HG02571 (cell line): ENCODE results near the gene MTUS2.
"Not testable (repeated sequence)": the region's sequence is repeated elsewhere in the genome, so short reads cannot be mapped to it uniquely, and the experiment has no call there.

ENCODE experiments used
- ATAC-seq: cut with Tn5 transposase; IDR thresholded peaks from one replicate; pipeline ENCODE4 v1.9.1; 2021; ENCODE audit warnings: mild to moderate bottlenecking, moderate library complexity; ENCODE audit not compliant: unreplicated experiment

MTUS2 gene

DNA sequence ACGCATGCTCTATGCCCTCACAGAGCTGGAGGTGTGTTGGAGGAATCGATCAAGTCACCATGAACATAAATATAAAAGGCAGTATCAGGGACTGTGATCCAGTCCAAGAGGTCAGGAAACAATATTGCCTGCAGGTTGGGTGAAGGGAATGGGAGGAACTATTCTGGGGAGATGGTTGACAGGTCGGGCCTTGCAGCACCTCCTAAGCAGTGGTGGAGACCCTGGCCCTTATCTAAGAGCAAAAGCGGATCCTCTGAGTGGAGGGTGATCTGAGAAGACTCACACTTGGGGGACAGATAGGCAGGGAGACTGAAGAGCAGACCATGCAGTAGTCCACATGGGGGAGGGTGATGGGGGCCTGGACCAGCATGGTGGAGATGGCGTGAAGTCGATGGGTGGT, 561.9 kb downstream of the MTUS2 start:
- ATAC-seq: no peak

DNA sequence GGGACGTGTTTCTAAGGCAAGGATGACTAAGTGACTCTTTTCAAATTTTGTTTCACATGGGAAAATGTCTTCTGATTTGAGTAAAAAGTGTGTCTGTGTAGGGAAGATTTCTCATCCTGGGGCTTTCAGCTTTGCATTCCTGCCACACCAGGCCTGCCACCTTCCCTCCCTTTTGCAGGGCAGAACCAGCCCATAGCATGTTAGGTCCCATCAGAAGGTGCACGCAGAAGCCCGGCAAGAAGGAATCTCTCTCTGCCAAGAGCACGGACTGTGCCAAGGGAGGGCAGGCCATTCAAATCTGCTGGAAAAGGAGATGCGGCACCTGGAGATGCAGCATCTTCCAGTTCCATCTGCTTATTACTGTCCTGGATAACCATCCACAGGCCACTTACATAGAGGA, 563.3 kb downstream of the MTUS2 start:
- no peak for ATAC-seq

DNA sequence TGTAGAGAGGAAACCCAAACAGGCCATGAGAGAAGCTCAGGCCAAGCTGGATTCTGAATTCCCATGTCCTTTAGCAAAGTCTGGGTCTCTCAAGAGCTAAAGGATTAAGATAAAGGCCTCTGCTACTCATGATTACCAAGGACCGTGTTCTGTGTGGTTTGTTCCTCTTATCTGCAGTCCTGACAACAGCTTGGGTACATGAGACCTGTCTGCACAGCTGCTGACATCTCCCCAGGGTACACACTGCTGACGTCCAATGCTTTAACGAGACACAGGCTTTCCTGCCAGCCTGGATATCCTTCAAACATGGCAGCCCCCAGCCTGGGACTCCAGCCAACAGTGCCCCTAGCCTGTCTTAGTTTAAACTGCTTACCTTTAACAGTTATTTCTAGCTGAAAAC, 564.3 kb downstream of the MTUS2 start:
- no peak for ATAC-seq

DNA sequence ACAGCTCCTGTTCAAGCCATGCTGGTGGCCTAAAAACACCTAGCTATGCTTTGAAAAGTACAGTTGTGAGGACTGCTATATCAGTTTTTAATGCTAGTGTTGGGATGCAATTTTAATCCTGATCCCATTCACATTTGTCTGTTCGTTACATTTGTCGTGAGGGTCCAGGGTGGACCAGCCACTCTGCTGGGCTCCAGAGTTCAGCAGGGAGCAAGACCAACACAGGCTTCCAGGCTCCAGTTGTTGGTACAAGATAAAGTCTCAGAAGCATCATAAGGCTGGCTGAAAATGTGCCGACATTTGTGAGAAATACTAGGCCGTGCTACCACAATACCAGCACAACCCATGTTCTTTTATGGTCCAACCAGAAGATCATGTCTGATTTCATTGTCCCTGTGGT, 564.7 kb downstream of the MTUS2 start:
- no peak for ATAC-seq

DNA sequence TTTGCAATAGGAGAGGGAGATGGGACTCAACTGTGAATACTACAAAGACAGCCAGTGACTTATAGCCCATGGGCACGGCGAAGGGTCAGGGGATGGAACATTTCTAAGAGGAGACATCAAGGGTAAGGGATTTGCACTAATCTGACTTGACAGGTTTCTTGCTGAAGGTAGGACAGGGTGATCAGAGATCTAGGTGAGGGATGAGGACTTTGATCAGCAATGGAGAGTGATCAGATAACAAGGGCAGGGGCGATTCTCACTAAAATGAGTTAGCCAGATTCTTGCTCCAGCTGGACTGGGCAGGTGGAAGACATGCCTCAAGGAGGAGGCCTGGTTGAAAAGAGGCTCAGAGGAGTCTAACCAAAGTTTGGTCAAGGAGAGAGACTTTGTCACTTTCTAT, 566.1 kb downstream of the MTUS2 start:
- no peak for ATAC-seq

DNA sequence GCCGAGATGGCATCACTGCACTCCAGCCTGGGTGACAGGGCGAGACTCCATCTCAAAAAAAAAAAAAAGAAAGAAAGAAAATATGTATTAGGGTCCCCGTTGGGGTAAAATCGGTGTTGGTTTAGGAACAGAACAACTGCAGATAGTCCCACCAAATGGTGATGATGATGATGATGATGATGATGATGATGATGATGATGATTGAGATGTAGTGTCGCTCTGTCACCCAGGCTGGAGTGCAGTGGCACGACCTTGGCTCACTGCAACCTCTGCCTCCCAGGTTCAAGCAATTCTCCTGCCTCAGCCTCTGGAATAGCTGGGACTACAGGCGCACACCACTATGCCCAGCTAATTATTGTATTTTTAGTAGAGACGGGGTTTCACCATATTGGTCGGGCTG, 570.5 kb downstream of the MTUS2 start:
- not testable (repeated sequence) for ATAC-seq

DNA sequence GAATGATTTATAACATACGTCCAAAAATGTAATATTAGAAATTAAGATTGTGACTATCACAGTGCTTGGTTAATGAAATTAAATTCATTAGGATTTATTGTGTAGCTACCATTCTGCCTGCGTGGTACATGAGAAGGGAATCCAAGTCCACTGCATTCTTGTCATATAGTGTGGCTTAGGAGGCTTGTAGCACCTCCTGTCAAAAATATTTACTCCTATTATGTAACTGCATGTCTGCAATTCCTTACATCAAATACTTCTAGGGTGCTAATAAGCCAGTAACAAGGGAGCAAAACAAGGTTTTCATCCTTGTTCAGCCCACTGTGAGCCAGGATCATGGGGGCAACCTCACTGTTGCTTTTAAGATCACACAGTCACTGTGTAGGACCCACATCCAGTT, 576.3 kb downstream of the MTUS2 start:
- ATAC-seq: no peak

DNA sequence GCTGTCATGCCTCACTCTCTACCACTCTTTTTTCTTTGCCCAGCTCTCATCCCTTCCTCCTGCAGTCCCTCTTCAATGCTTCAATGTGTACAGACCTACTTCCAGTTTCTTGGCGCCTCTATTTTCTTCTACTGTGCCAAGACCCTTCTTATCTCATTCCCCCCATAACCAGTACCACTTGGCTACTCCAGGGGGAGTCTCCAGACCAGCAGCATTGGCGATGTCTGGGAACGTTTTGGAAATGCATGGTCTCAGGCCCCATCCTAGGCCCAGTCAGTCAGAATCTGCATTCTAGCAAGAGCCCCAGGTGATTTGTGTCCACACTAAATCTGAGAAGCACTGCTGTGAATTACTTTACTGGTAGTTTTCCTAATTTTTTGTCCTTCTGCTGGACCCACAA, 577.1 kb downstream of the MTUS2 start:
- ATAC-seq: no peak

DNA sequence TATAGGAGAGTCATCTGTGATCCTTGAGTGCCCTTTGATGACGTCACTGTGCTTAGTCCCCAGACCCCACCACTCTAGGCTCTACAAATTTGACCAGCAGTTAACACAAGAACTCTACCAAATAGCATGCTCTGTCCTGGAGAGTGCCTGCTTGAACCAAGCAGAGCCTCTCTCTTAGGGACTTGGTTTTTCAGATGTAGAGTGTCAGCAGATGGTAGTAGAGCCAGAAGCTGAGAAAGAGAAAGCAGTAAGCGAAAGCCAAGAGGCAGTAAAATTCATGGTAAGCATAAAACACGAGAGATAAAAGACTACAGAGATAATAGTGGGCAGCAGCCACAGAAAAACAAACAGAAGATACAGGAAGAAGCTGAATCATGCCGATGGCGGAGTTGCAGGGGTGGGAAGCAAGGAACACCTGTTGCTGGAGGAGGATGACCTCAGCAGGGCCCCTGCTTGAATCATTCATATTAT, 582.1 kb downstream of the MTUS2 start:
- no peak for ATAC-seq

DNA sequence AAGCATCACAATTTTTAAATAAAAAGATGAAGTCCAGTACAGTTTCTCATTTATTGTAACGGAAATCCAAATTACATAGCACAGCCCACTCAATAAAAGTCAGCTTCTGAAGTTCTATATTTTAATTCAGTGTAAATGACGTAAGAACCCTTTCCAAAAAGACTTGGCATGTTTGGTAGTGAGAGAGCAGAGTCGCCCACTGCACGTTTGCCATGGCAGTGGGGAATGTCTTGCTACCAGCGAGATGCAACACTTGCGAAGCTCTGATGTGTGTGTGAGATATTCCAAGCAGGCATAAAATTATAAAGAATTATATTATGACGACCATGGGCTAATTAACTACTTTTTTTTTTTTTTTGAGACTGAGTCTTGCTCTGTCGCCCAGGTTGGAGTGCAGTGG, 585.3 kb downstream of the MTUS2 start:
- ATAC-seq: no peak

DNA sequence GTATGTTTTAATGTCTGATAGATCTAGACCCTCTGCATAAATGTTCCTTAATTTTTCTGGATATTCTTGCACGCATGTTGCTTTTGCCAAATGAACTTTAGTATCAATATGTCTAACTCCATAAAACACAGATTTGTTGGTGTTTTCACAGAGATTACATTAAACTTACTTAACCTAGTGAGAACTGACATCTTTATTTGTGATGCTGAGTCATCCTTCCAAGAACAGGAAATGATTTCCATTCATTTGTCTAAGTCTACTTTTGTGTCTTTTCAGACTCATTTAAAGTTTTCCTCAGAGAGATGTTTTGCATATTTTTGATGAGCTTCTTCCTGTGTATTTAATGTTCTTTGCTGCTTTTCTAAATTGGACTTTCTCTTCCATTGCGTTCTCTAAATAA, 591.3 kb downstream of the MTUS2 start:
- ATAC-seq: no peak

DNA sequence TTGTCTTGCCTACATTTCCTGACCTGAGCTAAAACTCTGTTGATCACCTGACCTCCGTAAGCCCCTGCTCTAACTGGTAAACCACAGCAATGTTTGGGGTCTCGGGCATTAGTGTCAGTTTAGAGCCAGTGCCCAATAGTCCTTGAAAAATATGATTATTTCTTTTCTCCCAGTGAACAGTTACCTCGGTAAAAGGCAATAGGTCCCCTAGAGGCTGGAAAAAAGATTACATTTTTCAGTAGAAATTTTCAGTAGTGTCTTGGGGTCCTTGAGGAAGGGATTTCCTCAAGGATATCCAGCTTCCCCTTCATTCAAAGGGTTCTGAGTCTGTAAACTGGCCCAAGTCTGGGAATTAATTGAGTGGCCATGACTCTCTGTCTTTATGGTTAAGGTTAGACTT, 597.9 kb downstream of the MTUS2 start:
- no peak for ATAC-seq

DNA sequence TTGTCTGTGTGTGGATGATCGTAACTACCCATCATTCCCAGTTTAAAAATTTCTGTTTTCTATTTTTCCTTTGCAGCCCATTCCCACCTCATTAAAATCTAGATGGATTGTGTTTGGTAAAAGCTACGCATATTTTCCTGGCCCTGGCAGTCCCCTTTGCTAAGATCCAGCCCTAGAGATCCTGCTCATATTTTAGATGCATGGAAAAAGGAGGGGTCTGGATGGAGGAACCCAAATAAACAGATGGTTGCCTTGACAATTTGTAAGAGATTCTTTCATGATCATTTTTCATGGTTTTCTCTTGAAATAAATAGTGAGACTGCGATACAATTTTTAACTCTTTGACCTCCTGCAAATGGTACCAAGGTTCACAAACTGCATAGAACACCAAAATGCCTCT, 601.0 kb downstream of the MTUS2 start:
- ATAC-seq: no peak

DNA sequence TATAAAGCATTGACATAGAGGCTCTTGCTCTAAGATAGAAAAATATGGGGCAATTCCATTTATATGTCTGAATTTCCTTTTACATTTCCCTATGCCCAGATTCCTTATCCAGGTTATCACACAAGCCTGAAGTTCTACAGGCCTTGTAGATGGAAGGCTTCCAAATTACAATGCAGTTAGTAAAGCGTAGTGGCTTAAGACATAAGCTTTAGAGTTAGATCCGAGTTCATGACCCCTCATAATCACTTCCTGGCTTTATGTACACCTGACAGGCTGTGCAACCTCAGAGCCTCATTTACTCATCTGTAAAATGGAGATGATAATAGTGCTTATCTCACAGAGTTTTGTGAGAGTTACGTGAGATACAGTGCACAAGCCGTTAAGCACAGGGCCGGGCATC, 601.9 kb downstream of the MTUS2 start:
- ATAC-seq: no peak

DNA sequence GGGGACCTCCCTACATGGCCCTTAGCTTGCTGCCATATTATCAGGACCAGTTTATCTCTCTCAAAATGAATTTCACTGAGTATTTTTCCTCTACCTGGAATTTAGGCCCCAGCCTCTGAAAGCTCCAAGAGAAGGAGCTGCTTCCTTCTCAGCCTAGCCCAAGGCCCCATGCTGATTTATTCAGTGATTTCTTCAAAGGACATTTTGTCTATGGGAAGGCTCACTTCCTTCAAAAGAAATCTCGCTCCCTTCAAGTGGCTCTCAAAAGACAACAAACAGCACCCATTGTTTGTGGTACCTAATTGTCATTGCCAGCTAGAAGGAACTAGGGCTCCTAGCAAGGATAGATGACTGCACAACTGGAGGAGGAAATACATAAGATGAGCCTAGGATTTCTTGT, 602.9 kb downstream of the MTUS2 start:
- ATAC-seq: no peak

DNA sequence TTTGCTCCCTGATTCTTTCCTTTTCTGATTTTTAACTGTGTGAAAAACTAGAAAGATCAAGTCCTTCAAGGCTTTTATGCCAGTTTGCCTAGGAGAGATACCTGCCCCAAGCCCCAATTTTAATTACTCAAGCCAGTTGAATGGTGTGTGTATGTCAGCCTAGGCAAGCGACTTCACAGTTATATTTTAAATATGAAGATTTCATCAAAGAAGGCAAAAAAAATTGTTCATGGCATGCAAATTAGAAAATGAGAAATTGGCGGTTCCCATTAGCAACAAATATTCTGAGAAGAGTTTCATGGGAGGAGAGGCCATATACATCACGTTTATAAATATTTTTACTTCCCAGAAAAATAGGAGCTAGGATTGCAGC, 607.8 kb downstream of the MTUS2 start:
- no peak for ATAC-seq

DNA sequence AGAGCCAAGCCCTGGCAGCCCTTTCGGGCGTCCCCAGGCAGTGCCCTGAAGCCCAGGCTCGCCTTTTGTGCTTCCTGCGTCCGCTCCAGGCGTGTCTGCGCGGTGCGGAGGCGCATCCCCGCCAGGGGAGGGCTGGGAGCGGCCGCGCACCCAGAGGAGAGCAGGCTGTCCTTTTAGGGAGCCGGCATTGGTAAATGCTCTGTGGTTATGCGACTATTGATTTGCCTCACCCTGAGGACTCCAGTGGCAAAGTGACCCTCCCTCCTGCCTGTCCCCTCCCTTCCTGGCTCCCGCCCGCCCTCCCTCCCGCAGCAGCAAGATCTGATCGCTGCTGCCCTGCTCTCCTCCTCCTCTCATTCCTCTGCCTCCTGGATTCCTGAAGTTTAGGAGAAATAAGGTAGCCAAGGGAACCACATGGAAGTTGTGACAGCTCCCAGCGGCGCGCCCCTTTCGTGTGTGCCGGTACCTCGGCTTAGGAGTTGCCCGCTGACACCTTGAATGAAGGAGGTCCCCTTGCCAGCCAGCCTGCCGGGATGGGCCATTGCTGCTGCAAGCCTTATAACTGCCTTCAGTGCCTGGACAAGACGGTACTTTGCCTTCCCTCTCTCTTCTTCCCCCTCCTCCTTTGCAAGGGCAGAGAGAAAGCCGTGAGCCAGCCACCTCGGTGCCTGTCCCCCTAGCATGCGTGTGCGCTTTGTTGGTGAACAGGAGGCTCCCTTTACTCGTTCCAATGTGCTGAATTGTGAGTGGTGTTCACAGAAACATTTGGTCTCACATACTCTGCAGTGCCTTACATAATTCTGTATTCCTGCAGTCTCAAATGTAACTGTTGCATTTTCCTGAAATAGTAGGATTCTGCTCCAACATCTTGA, 608.4 kb downstream of the MTUS2 start:
- ATAC-seq: no peak

DNA sequence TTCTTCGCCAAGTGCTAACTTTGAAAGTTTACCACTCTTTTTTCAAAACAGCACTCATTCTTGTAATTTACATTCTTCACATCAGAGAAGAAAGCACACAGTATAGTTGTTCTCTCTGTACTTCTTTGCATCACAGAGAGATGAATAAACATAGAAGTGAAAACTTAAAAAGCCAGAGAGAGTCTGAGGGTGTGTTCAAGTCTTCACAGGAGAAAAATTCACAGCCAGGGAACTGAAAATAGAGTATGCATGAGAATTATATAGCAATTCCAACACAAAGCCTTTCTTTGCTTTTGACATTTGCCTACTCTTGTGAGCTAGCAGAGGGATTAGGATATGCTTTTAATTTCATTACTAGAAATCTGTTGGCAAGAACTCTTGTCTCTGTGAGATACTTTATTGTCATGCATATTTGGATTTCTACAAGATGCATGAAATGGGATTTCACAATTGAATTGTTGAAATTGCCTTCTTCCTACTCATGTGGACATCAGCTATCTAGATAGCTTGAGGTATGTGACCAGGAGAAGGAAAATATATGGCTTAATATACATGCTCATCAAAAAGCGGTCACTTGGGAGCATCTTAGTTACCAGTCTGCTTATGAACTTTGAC, 609.3 kb downstream of the MTUS2 start:
- ATAC-seq: no peak

DNA sequence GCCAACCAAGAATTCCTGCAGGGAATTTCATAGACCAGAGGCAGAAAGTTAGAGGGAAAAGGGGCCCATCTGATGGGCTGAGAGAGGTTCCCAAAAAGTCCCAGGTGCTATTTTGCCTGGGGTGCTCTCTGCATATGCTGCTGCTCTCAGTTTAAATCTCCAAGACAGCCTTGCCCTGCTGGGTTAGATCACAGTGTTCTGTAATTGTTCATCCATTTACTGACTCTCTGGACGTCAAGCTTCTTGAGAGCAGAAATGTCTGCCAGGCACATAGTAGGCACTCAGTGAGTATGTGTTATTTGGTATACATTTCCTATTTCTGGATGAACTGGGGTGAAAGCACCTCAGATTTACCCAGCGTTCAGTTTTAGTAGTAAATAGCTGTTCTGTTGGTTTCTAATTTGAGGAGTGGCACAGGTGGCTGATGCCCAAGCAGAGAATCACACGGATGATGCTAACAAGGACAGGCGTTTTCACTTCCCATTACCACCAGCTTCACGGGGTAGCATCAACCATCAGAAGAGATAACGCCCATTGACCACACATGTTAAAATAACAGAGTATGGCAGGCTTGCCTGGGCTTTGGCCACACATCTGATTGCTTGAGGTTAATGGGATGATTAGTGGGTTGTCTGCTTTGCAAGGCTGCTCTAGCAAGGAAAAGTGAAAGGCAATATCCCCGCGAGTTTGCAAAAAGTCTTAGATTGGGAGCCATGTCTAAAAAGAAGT, 614.2 kb downstream of the MTUS2 start:
- ATAC-seq: no peak

DNA sequence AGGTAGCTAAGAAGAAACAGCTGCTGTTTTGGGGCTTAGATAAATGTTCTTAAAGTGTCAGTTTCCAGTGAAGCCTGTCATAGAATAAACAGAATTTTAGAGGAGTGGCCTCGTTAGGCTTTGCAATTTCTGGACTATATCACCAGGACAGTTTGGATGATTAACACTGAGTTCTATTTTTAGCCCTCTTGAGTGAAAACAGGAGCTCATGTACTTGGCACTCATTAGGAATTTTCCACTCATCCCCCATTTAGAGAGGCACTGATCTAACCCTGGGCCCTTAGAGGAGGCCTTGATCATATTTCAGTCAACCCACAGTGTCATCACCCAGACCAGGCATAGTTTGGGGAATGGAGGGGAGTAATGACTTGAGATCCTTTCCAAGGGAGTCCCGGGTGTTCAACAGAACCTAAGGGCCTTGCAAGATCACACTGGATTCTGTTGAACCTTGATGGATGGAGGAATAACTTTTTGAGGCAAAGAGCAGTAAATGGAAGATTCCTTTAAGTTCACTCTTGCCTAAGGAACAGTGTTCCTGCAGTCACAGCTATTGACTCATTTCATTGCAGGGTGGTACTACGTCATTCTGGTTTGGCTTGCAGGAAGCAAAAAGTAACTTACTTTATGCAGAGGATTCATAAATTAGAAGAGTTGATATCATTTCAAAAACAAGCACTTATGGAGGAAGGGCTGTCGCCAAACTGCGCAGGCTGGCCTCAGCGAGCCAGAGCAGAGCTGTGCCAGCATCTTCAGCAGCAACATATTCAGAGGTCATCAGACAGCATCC, 615.2 kb downstream of the MTUS2 start:
- no peak for ATAC-seq

DNA sequence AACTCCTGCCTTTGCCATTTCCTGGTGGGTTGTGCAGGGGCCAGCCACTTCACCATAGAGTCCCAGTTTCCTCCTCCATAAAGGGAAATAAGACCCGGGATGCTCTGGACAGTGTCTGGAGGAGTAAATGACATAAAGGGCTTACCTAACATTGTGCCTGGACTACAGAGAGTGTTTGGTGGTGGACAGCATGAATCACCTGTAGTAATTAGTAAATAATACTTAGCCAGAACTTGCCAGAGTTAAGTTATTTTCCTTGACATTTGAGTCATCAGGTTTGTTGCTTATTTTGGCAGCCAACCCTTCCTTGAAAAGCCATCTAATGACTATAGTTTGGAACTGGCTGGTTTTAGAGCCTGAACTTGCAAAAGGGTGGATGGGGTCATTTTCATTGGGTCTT, 616.2 kb downstream of the MTUS2 start:
- no peak for ATAC-seq
